OCI-LY1 (cell line): ENCODE data around the gene SH3BP5.

Experiments
- EZH2 ChIP-seq: fragments of 200-600 bp; sonication (generic), shearing (Covaris generic); IDR thresholded peaks from 2 replicates; pipeline ENCODE4 v1.8.0; 2017; ENCODE audit warnings: borderline replicate concordance, mixed run types, mild to moderate bottlenecking, antibody characterized with exemption, low read length, moderate library complexity, mixed read lengths
- TF ChIP-seq, protein P1 (sequence below): fragments of 200-600 bp; sonication (generic), shearing (Covaris generic); IDR thresholded peaks from 2 replicates; pipeline ENCODE4 v1.5.1; 2017; ENCODE audit warnings: mild to moderate bottlenecking, antibody characterized with exemption, low read length, moderate library complexity, mixed read lengths

DNA sequence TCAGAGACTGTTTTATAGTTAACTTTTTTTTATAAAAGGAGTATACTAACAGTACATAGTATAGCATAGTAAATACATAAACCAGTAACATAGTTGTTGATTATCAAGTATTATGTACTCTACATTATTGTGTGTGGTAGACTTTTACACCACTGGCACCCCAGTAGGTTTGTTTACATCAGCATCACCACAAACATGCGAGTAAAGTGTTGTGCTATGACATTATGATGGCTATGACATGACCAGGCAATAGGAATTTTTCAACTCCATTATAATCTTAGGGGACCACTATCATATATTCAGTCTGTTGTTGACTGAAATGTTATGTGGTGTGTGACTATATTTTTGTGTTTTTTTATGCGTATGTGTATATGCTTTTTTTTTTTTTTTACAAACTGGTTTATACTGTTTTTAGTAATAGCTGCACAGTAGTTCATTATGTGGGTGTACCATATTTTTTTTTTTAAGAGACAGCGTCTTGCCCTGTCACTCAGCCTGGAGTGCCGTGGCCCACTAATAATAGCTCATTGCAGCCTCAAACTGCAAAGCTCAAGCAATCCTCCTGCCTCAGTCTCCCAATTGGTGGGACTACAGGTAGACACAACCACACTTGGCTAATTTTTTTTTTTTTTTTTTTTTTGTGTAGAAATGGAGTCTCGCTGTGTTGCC lies 124.4 kb downstream of the SH3BP5 start:
- TF ChIP-seq, protein P1, sequence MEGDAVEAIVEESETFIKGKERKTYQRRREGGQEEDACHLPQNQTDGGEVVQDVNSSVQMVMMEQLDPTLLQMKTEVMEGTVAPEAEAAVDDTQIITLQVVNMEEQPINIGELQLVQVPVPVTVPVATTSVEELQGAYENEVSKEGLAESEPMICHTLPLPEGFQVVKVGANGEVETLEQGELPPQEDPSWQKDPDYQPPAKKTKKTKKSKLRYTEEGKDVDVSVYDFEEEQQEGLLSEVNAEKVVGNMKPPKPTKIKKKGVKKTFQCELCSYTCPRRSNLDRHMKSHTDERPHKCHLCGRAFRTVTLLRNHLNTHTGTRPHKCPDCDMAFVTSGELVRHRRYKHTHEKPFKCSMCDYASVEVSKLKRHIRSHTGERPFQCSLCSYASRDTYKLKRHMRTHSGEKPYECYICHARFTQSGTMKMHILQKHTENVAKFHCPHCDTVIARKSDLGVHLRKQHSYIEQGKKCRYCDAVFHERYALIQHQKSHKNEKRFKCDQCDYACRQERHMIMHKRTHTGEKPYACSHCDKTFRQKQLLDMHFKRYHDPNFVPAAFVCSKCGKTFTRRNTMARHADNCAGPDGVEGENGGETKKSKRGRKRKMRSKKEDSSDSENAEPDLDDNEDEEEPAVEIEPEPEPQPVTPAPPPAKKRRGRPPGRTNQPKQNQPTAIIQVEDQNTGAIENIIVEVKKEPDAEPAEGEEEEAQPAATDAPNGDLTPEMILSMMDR: no peak
- TF ChIP-seq EZH2: no peak
